B cell (primary cell): ENCODE measurements around the gene KCNAB3. TPM values are rescaled to one million over a fixed set of nuclear protein-coding genes. Genes with fewer than 3 reads are reported as not detected.

Source experiments
- polyA plus RNA-seq: library from polyadenylated mRNA; depleted of rRNA; stranded (reverse); fragments of >200 nt; gene quantifications from 2 replicates; pipeline ENCODE4 v1.2.3, GENCODE V29; 2012
- small RNA-seq: library from RNA; depleted of rRNA; stranded (forward); fragments of <200 nt; gene quantifications from one replicate; pipeline ENCODE3, GENCODE V24; 2012; ENCODE audit warnings: low replicate concordance, low read depth; ENCODE audit not compliant: insufficient read length
- total RNA-seq, 2 donors: library from RNA; stranded (reverse); fragments of 120-200 nt in 1 of 2; gene quantifications; 1 replicate in 1 of 2; 2 replicates in 1 of 2; pipeline versions ENCODE4 v1.2.3 to v1.2.4, GENCODE V29; 2013 to 2022

KCNAB3 gene
- total and polyA plus RNA-seq, 2 donors (not counting 1 experiment from before 2014, with no cell fraction given), result 11.4 to 16.3 TPM

Small RNAs within 50 kb of the gene (small RNA-seq; reads per million reads assigned to genes)
- 6.5 reads per million, percentile 75 among the genes with 10 or more reads in this experiment for gene SCARNA21

Other genes starting within 250 kb of the KCNAB3 start
- 89.9 and 101 TPM in 2 replicates for gene TP53, start 242.4 kb downstream of the KCNAB3 start, total RNA-seq
- gene TP53, start 242.4 kb downstream of the KCNAB3 start, polyA plus RNA-seq, result 59.4 and 76.1 TPM in 2 replicates
- 17.2 and 18.2 TPM in 2 replicates for gene WRAP53, start 241.4 kb downstream of the KCNAB3 start, total RNA-seq
- 12.0 and 13.1 TPM in 2 replicates for gene WRAP53, start 241.4 kb downstream of the KCNAB3 start, polyA plus RNA-seq
- not detected in 2 replicates for gene EFNB3, start 224.7 kb downstream of the KCNAB3 start, total RNA-seq
- gene EFNB3, start 224.7 kb downstream of the KCNAB3 start, polyA plus RNA-seq, result not detected in 2 replicates
- gene DNAH2, start 212.1 kb downstream of the KCNAB3 start, total RNA-seq, result not detected in 2 replicates
- gene DNAH2, start 212.1 kb downstream of the KCNAB3 start, polyA plus RNA-seq, result 0.03 TPM in 1 of 2 replicates, not detected in the other
- 106 and 110 TPM in 2 replicates for gene KDM6B, start 95.6 kb downstream of the KCNAB3 start, total RNA-seq
- 18.6 and 49.2 TPM in 2 replicates for gene KDM6B, start 95.6 kb downstream of the KCNAB3 start, polyA plus RNA-seq
- gene TMEM88, start 74.8 kb downstream of the KCNAB3 start, total RNA-seq, result 5.1 and 6.0 TPM in 2 replicates
- 9.5 and 15.9 TPM in 2 replicates for gene TMEM88, start 74.8 kb downstream of the KCNAB3 start, polyA plus RNA-seq
- gene NAA38, start 72.3 kb downstream of the KCNAB3 start, total RNA-seq, result 20.0 and 22.0 TPM in 2 replicates
- gene NAA38, start 72.3 kb downstream of the KCNAB3 start, polyA plus RNA-seq, result 37.6 and 80.5 TPM in 2 replicates
- gene CYB5D1, start 71.9 kb downstream of the KCNAB3 start, total RNA-seq, result 8.5 and 10.2 TPM in 2 replicates
- gene CYB5D1, start 71.9 kb downstream of the KCNAB3 start, polyA plus RNA-seq, result 6.1 and 6.3 TPM in 2 replicates
- gene CHD3, start 41.1 kb downstream of the KCNAB3 start, total RNA-seq, result 69.1 and 75.5 TPM in 2 replicates
- 68.1 and 133 TPM in 2 replicates for gene CHD3, start 41.1 kb downstream of the KCNAB3 start, polyA plus RNA-seq
- 3.8 and 4.3 TPM in 2 replicates for gene RNF227, start 13.6 kb downstream of the KCNAB3 start, total RNA-seq
- 5.8 and 11.8 TPM in 2 replicates for gene RNF227, start 13.6 kb downstream of the KCNAB3 start, polyA plus RNA-seq
- gene TRAPPC1, start 2.1 kb upstream of the KCNAB3 start, total RNA-seq, result 86.0 and 118 TPM in 2 replicates
- 107 and 173 TPM in 2 replicates for gene TRAPPC1, start 2.1 kb upstream of the KCNAB3 start, polyA plus RNA-seq
- 34.8 and 40.4 TPM in 2 replicates for gene CNTROB, start 2.4 kb upstream of the KCNAB3 start, total RNA-seq
- gene CNTROB, start 2.4 kb upstream of the KCNAB3 start, polyA plus RNA-seq, result 23.1 and 40.7 TPM in 2 replicates
- gene GUCY2D, start 72.8 kb upstream of the KCNAB3 start, total RNA-seq, result not detected in 2 replicates
- not detected in 2 replicates for gene GUCY2D, start 72.8 kb upstream of the KCNAB3 start, polyA plus RNA-seq
- not detected in 2 replicates for gene ALOX15B, start 109.2 kb upstream of the KCNAB3 start, total RNA-seq
- gene ALOX15B, start 109.2 kb upstream of the KCNAB3 start, polyA plus RNA-seq, result 0.03 TPM in 1 of 2 replicates, not detected in the other
- gene ALOX12B, start 157.9 kb upstream of the KCNAB3 start, total RNA-seq, result 0.29 and 0.69 TPM in 2 replicates
- 0.14 and 0.57 TPM in 2 replicates for gene ALOX12B, start 157.9 kb upstream of the KCNAB3 start, polyA plus RNA-seq
- not detected in 2 replicates for gene ALOXE3, start 188.7 kb upstream of the KCNAB3 start, total RNA-seq
- gene ALOXE3, start 188.7 kb upstream of the KCNAB3 start, polyA plus RNA-seq, result 0.04 TPM in 1 of 2 replicates, not detected in the other
- gene HES7, start 194.2 kb upstream of the KCNAB3 start, total RNA-seq, result not detected in 2 replicates
- gene HES7, start 194.2 kb upstream of the KCNAB3 start, polyA plus RNA-seq, result 0.09 and 0.34 TPM in 2 replicates
- 118 and 120 TPM in 2 replicates for gene PER1, start 222.5 kb upstream of the KCNAB3 start, total RNA-seq
- gene PER1, start 222.5 kb upstream of the KCNAB3 start, polyA plus RNA-seq, result 176 and 700 TPM in 2 replicates
- 154 and 162 TPM in 2 replicates for gene VAMP2, start 233.1 kb upstream of the KCNAB3 start, total RNA-seq
- 209 and 291 TPM in 2 replicates for gene VAMP2, start 233.1 kb upstream of the KCNAB3 start, polyA plus RNA-seq
- gene TMEM107, start 246.5 kb upstream of the KCNAB3 start, total RNA-seq, result 30.3 and 30.5 TPM in 2 replicates
- 13.3 and 34.0 TPM in 2 replicates for gene TMEM107, start 246.5 kb upstream of the KCNAB3 start, polyA plus RNA-seq